DMS79 (cell line): ENCODE data around the gene NAV2.

Experiments used
- DNase-seq: peaks from one replicate; lab custom pipeline; 2025; lab: John Stamatoyannopoulos, UW

NAV2 gene

DNA sequence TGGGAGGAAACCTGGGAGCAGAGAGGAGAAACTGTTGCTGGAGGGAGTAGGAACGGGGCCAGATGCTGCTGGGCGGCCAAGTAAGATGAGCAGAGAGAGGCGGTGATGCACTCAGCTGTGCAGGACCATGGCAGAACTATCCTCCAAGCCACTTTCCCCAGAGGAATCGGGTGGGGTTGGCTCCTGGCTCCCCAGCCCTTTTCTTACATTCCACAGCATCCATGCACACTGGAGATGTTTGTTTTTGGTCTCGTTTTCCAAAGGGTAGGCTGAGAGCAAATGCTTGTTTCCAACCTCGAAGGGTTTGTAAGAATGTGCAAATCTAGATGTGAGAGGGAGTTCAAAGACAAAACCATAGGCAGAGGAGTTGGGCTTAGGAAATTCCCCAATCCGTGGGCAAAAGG lies 374.5 kb downstream of the NAV2 start:
- DNase-seq, result no peak

GRCh38 chr11:20088397-20089225 lies 376.0 kb downstream of the NAV2 start:
- no peak for DNase-seq

DNA sequence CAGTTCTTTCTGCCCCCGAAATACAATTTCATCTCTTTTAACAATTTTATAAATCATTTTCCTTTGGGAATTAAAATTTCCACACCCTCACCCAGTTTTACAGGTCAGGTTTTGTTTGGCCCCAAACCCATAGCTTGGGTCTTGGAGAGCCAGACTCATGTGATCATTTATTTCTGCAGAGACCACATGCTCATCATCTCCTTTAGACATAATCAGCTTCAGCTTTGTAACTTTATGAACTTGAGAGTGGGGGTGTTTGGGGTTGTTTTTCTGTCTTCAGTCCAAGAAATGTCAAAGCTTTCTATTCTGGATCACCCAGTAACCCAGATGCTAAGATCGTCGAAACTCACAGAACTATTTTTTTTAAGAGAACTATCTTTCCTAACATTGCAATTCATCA lies 376.7 kb downstream of the NAV2 start:
- no peak for DNase-seq

GRCh38 chr11:20089796-20090653 lies 377.4 kb downstream of the NAV2 start:
- no peak for DNase-seq

- DNase-seq, result no peak
Observed at GRCh38 chr11:20090654-20091374, 378.2 kb downstream of the NAV2 start.

- DNase-seq, result no peak
Observed at GRCh38 chr11:20093775-20094174, 381.1 kb downstream of the NAV2 start.

GRCh38 chr11:20095189-20095588 lies 382.6 kb downstream of the NAV2 start:
- no peak for DNase-seq

- peak; percentile 79 for DNase-seq
Observed at GRCh38 chr11:20097319-20098221, 384.9 kb downstream of the NAV2 start.

GRCh38 chr11:20099527-20099926 lies 386.9 kb downstream of the NAV2 start:
- no peak for DNase-seq

DNA sequence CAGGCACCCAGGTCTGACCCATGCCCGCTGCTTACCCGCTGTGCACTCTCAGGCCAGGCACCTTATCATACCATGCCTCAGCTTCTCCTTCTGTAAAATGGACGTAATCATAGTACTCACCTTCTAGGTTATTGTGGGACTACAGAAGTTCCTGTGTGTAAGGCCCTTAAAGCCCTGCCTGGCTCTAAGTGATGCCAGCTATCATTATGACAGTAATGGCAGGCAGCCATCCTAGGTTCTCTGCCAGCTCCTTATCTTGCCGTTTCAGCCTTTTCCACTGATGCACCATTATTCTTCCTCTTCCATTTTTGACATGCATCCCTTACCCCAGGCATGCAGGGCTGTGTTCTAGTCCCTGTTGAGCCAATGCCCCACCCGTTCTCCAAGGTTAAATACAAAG lies 389.8 kb downstream of the NAV2 start:
- DNase-seq, result no peak

DNA sequence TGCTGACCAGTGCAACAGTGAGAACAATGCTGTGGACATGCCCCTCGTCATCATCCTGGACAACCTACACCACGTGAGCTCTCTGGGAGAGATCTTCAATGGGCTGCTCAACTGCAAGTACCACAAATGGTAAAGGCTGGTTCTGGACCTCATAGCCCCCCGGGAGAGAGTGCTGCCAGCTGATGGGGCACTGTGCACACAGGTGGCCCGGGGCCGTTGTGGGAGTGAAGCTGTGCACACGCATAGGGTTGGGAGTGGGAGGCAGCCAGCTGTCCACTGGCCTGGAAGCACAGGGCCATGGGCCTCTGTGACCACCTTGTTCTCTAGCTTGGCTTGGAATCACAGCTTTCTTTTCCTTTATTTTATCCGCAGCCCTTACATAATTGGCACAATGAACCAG lies 390.6 kb downstream of the NAV2 start:
- DNase-seq, result no peak

DNA sequence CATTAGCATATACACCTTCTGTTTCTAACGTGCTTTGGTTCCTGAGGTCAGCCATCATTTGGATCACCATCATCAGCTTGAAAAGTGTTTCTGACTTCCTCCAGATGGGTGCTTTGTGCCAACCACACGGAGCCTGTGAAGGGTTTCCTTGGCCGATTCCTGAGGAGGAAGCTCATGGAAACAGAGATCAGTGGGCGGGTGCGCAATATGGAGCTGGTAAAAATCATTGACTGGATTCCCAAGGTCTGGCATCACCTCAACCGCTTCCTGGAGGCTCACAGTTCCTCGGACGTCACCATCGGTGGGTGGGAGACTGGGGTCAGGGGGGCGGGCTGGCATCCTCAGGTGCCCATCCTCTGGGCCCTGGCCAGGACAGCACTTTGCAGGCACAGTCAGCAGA lies 392.8 kb downstream of the NAV2 start:
- no peak for DNase-seq

- DNase-seq, result no peak
Observed at GRCh38 chr11:20109731-20110445, 397.3 kb downstream of the NAV2 start.

DNA sequence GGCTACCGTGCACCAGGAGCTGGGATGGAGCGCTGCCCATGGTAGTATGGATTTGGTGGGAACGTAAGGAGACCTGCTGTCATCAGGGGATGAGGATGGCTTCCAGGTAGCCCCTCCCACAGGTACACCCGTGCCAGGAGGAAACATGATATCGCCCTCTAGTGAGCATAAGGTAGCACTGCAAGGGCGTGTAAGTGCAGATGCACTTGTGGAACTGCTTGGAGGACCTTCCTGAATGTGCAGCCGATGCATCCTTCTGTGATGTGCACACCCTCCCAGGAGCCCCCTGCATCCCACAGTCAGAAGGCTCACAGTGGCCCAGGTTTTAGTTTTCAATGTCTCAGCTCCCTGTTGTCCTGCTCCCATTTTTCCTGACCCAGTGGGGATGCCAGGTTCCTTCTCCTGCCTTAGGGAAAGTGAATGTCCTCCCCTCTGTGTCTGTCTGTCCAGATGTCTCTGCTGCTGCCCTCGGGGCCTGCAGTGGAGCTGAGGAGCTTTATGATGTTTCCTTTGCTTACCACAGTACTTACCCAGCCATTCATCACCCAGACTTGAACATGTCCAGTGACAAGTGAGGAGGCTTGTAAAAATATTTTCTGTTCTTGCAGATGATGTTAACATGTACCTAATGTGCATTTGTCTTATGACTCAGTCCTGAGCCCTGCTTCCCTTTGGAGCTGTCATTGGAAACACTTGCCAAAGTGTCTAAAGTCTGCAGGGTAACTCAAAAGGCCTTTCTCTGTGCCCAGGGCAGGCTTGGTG lies 398.5 kb downstream of the NAV2 start:
- DNase-seq, result peak; percentile 31

DNA sequence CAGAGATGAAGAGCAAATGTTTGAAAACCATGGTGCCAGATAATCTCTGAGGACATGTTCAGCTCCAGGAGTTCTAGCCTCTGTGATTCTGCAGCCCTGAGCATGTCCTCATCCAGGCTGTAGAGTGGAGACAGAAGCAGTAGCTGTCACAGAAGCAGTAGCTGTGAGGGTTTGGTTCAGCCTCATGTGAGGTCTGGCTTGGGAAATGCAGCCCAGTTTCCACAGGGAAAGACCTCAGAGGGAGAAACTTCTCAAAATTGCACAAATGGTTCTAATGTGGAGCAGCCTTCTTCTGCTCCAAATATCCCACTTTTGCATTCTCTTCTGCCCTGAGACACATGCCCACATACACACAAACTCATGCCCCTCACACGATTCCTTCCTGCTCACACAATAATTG lies 399.2 kb downstream of the NAV2 start:
- DNase-seq, result no peak

- no peak for DNase-seq
Observed at GRCh38 chr11:20112291-20113148, 399.9 kb downstream of the NAV2 start.

DNA sequence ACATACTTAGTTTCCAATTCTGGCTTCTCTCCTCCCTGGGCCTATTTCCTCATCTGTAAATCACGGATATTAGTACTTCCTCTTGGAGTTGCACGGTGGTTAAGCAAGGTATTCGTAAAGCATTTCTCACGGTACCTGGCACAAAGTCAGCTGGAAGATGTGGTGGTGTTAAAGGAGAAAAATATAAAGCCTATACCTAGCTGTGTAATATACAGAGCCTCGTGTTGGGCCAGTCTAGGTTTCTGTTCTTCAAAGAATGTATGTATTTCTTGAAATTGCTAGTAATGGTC lies 400.5 kb downstream of the NAV2 start:
- no peak for DNase-seq

DNA sequence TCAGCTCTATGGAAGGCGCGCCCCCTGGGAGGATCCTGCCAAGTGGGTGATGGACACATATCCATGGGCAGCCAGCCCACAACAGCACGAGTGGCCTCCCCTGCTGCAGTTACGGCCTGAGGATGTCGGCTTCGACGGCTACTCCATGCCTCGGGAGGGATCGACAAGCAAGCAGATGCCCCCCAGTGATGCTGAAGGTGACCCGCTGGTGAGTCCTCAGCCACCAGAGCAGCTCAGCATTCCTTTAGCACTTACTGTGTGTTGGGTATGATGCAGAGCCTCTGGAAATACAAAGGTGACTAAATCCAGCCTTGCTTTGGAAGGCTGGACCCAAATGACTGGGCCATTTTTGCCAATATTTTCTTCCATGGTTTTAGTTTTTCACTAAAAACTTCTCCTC lies 402.0 kb downstream of the NAV2 start:
- DNase-seq, result no peak

- DNase-seq, result no peak
Observed at GRCh38 chr11:20116825-20117224, 404.2 kb downstream of the NAV2 start.
